ENCODE results near the gene RALGAPA2.

RALGAPA2 gene

GRCh38 chr20:20683481-20684321, 28.7 kb downstream of the RALGAPA2 start:
- no peak for DNase-seq (ENCODE audit: low read depth)

GRCh38 chr20:20683020-20683419, 29.4 kb downstream of the RALGAPA2 start:
- DNase-seq (ENCODE audit: low read depth): no peak

GRCh38 chr20:20680991-20681508, 31.4 kb downstream of the RALGAPA2 start:
- no peak for DNase-seq (ENCODE audit: low read depth)

- no peak for DNase-seq (ENCODE audit: low read depth)
Measured at GRCh38 chr20:20679316-20679715, 33.1 kb downstream of the RALGAPA2 start.

GRCh38 chr20:20677186-20677585, 35.3 kb downstream of the RALGAPA2 start:
- DNase-seq (ENCODE audit: low read depth): no peak

GRCh38 chr20:20668639-20669038, 43.8 kb downstream of the RALGAPA2 start:
- no peak for DNase-seq (ENCODE audit: low read depth)

GRCh38 chr20:20666359-20666758, 46.1 kb downstream of the RALGAPA2 start:
- no peak for DNase-seq (ENCODE audit: low read depth)

GRCh38 chr20:20665606-20666332, 46.7 kb downstream of the RALGAPA2 start:
- DNase-seq (ENCODE audit: low read depth): no peak

- no peak for DNase-seq (ENCODE audit: low read depth)
Measured at GRCh38 chr20:20664795-20665589, 47.5 kb downstream of the RALGAPA2 start.

GRCh38 chr20:20663841-20664240, 48.6 kb downstream of the RALGAPA2 start:
- DNase-seq (ENCODE audit: low read depth): no peak

GRCh38 chr20:20658871-20659431, 53.5 kb downstream of the RALGAPA2 start:
- DNase-seq (ENCODE audit: low read depth): no peak

GRCh38 chr20:20658123-20658522, 54.3 kb downstream of the RALGAPA2 start:
- DNase-seq (ENCODE audit: low read depth): no peak

- no peak for DNase-seq (ENCODE audit: low read depth)
Measured at GRCh38 chr20:20657092-20657491, 55.4 kb downstream of the RALGAPA2 start.

GRCh38 chr20:20655883-20656282, 56.6 kb downstream of the RALGAPA2 start:
- no peak for DNase-seq (ENCODE audit: low read depth)

GRCh38 chr20:20649945-20650344, 62.5 kb downstream of the RALGAPA2 start:
- no peak for DNase-seq (ENCODE audit: low read depth)

GRCh38 chr20:20643927-20644326, 68.5 kb downstream of the RALGAPA2 start:
- no peak for DNase-seq (ENCODE audit: low read depth)

GRCh38 chr20:20641783-20642182, 70.7 kb downstream of the RALGAPA2 start:
- no peak for DNase-seq (ENCODE audit: low read depth)

- no peak for DNase-seq (ENCODE audit: low read depth)
Measured at GRCh38 chr20:20638878-20639277, 73.6 kb downstream of the RALGAPA2 start.

- DNase-seq (ENCODE audit: low read depth): no peak
Measured at GRCh38 chr20:20637998-20638725, 74.3 kb downstream of the RALGAPA2 start.

GRCh38 chr20:20635006-20635405, 77.4 kb downstream of the RALGAPA2 start:
- DNase-seq (ENCODE audit: low read depth): no peak

- DNase-seq (ENCODE audit: low read depth): no peak
Measured at GRCh38 chr20:20632644-20633043, 79.8 kb downstream of the RALGAPA2 start.

Data from GM04503 (cell line).